ENCODE measurements around the gene OR8K3. TPM values are rescaled to one million over a fixed set of nuclear protein-coding genes. Genes with fewer than 3 reads are reported as not detected.

OR8K3 gene
- total and polyA plus RNA-seq, 4 donors: not detected

- Histone ChIP-seq H3K4me1 (ENCODE audit: control insufficient read depth in 4 of 4, insufficient read depth in 4 of 4, low read length in 3 of 4) (no peaks in the 10 kb centered on the region), H3K27me3 (ENCODE audit: control insufficient read depth in 4 of 4, insufficient read depth in 4 of 4, low read length in 3 of 4) (no peaks in the 10 kb centered on the region), H3K9ac (ENCODE audit: low read depth in 1 of 2, low read length in 2 of 2) (no peak within 1 kb of the TSS), H3K4me3 (ENCODE audit: low read depth in 1 of 3, low read length in 3 of 3) (no peak within 1 kb of the TSS), H3K27ac (ENCODE audit: low read depth in 1 of 2, low read length in 2 of 2) (no peak within 1 kb of the TSS), H3K9me3 (ENCODE audit: control insufficient read depth in 4 of 4, low read length in 3 of 4) (no peaks in the 10 kb centered on the region), H3K36me3 (ENCODE audit: control insufficient read depth in 4 of 4, insufficient read depth in 3 of 4, low read depth in 1 of 4, low read length in 3 of 4) (no peaks in the 10 kb centered on the region)
- 84% methylated on average over 1 of the region's 1 CpG for WGBS
- DNase-seq (ENCODE audit: low spot score): no peak
- TF ChIP-seq TAF1 (conservative IDR thresholded peaks at IDR 0.05) (no peak), FOXA1 (IDR thresholded peaks at IDR 0.05) (no peak), GABPA (IDR thresholded peaks at IDR 0.05 in 1 of 2, conservative IDR thresholded peaks at IDR 0.05 in 1 of 2) (no peak), MAX (IDR thresholded peaks at IDR 0.05) (no peak), FOXA2 (IDR thresholded peaks at IDR 0.05) (no peak), JUND (IDR thresholded peaks at IDR 0.05) (no peak), NR2F2 (IDR thresholded peaks at IDR 0.05) (no peak), SP1 (IDR thresholded peaks at IDR 0.05) (no peak), RXRA (IDR thresholded peaks at IDR 0.05) (no peak)
Measured at GRCh38 chr11:56345739-56346138, 30.8 kb downstream of the OR8K3 start, which contains the start of gene OR8K1. Gene OR8K1, plus strand, starts transcription at chr11:56346039. Its CDS starts 0 bp downstream, at chr11:56346039.

- no peaks in the 10 kb centered on the region for H3K36me3 ChIP-seq (ENCODE audit: control insufficient read depth in 4 of 4, insufficient read depth in 3 of 4, low read depth in 1 of 4, low read length in 3 of 4)
- H3K4me3 ChIP-seq (ENCODE audit: low read depth in 1 of 3, low read length in 3 of 3): no peak within 1 kb of the TSS
- H3K9ac ChIP-seq (ENCODE audit: low read depth in 1 of 2, low read length in 2 of 2): no peak within 1 kb of the TSS
- H3K4me1 ChIP-seq (ENCODE audit: control insufficient read depth in 4 of 4, insufficient read depth in 4 of 4, low read length in 3 of 4): no peaks in the 10 kb centered on the region
- 76% methylated on average over 2 of the region's 2 CpGs for WGBS
- no peak for DNase-seq (ENCODE audit: low spot score)
- TF ChIP-seq HNF4A (conservative IDR thresholded peaks at IDR 0.05): no peak
- no peak for TF ChIP-seq FOXA1 (IDR thresholded peaks at IDR 0.05)
- TF ChIP-seq MAX (IDR thresholded peaks at IDR 0.05): no peak
- no peak for TF ChIP-seq RXRA (IDR thresholded peaks at IDR 0.05)
- no peak for TF ChIP-seq NR2F2 (IDR thresholded peaks at IDR 0.05)
- TF ChIP-seq REST (IDR thresholded peaks at IDR 0.05): no peak
- no peak for TF ChIP-seq YY1 (IDR thresholded peaks at IDR 0.05)
- TF ChIP-seq SP1 (IDR thresholded peaks at IDR 0.05): no peak
- TF ChIP-seq JUND (IDR thresholded peaks at IDR 0.05): no peak
- TF ChIP-seq CTCF (IDR thresholded peaks at IDR 0.05; ENCODE audit: low read depth, low read length, missing input control): no peak
- no peak for TF ChIP-seq GABPA (IDR thresholded peaks at IDR 0.05 in 1 of 2, conservative IDR thresholded peaks at IDR 0.05 in 1 of 2)
- TF ChIP-seq HNF4G (IDR thresholded peaks at IDR 0.05): no peak
- no peak for TF ChIP-seq RAD21 (IDR thresholded peaks at IDR 0.05)
- TF ChIP-seq FOXA2 (IDR thresholded peaks at IDR 0.05): no peak
- H3K27me3 ChIP-seq (ENCODE audit: control insufficient read depth in 4 of 4, insufficient read depth in 4 of 4, low read length in 3 of 4): no peaks in the 10 kb centered on the region
- no peaks in the 10 kb centered on the region for H3K9me3 ChIP-seq (ENCODE audit: control insufficient read depth in 4 of 4, low read length in 3 of 4)
- no peak within 1 kb of the TSS for H3K27ac ChIP-seq (ENCODE audit: low read depth in 1 of 2, low read length in 2 of 2)
Measured at GRCh38 chr11:56353991-56354390, 39.0 kb downstream of the OR8K3 start, which contains the start of gene OR8J1. Gene OR8J1, plus strand, starts transcription at chr11:56354291. Its CDS starts 5,956 bp downstream, at chr11:56360247.

Other genes with a start within 250 kb of the OR8K3 start
- not detected for gene OR8I2, start 221.8 kb upstream of the OR8K3 start, total RNA-seq
- not detected for gene OR8I2, start 221.8 kb upstream of the OR8K3 start, polyA plus RNA-seq
- gene OR8H2, start 211.5 kb upstream of the OR8K3 start, total RNA-seq: not detected
- not detected for gene OR8H2, start 211.5 kb upstream of the OR8K3 start, polyA plus RNA-seq
- not detected for gene OR8H3, start 192.8 kb upstream of the OR8K3 start, total RNA-seq
- not detected for gene OR8H3, start 192.8 kb upstream of the OR8K3 start, polyA plus RNA-seq
- not detected for gene OR8J3, start 174.9 kb upstream of the OR8K3 start, total RNA-seq
- gene OR8J3, start 174.9 kb upstream of the OR8K3 start, polyA plus RNA-seq: not detected
- not detected for gene OR8K5, start 154.8 kb upstream of the OR8K3 start, total RNA-seq
- gene OR8K5, start 154.8 kb upstream of the OR8K3 start, polyA plus RNA-seq: not detected
- not detected for gene OR5J2, start 138.5 kb upstream of the OR8K3 start, total RNA-seq
- not detected for gene OR5J2, start 138.5 kb upstream of the OR8K3 start, polyA plus RNA-seq
- not detected for gene OR5T2, start 80.9 kb upstream of the OR8K3 start, total RNA-seq
- not detected for gene OR5T2, start 80.9 kb upstream of the OR8K3 start, polyA plus RNA-seq
- not detected for gene OR5T3, start 62.9 kb upstream of the OR8K3 start, total RNA-seq
- gene OR5T3, start 62.9 kb upstream of the OR8K3 start, polyA plus RNA-seq: not detected
- not detected for gene OR5T1, start 41.0 kb upstream of the OR8K3 start, total RNA-seq
- gene OR5T1, start 41.0 kb upstream of the OR8K3 start, polyA plus RNA-seq: not detected
- gene OR8H1, start 22.9 kb upstream of the OR8K3 start, total RNA-seq: not detected
- not detected for gene OR8H1, start 22.9 kb upstream of the OR8K3 start, polyA plus RNA-seq
- not detected for gene OR8K1, start 30.9 kb downstream of the OR8K3 start, total RNA-seq
- gene OR8K1, start 30.9 kb downstream of the OR8K3 start, polyA plus RNA-seq: not detected
- not detected for gene OR8J1, start 39.1 kb downstream of the OR8K3 start, total RNA-seq
- not detected for gene OR8J1, start 39.1 kb downstream of the OR8K3 start, polyA plus RNA-seq
- not detected for gene OR8U1, start 60.5 kb downstream of the OR8K3 start, total RNA-seq
- gene OR8U1, start 60.5 kb downstream of the OR8K3 start, polyA plus RNA-seq: not detected
- gene OR5AL1, start 97.6 kb downstream of the OR8K3 start, total RNA-seq: not detected
- gene OR5AL1, start 97.6 kb downstream of the OR8K3 start, polyA plus RNA-seq: not detected
- not detected for gene OR5M3, start 158.2 kb downstream of the OR8K3 start, total RNA-seq
- gene OR5M3, start 158.2 kb downstream of the OR8K3 start, polyA plus RNA-seq: not detected
- gene OR5M8, start 176.2 kb downstream of the OR8K3 start, total RNA-seq: not detected
- not detected for gene OR5M8, start 176.2 kb downstream of the OR8K3 start, polyA plus RNA-seq
- gene OR5M11, start 228.1 kb downstream of the OR8K3 start, total RNA-seq: not detected
- not detected for gene OR5M11, start 228.1 kb downstream of the OR8K3 start, polyA plus RNA-seq